HT-29 (cell line): Measurements from ENCODE around the gene SECISBP2. TPM values are rescaled to one million over a fixed set of nuclear protein-coding genes. Genes with fewer than 3 reads are reported as not detected.

ENCODE experiments used
- DNase-seq: peaks from one replicate; pipeline ENCODE4 v3.0.0-alpha.2; 2015; ENCODE audit warnings: low spot score
- total RNA-seq: library from RNA; depleted of rRNA; stranded (reverse); fragments of >200 nt; shearing (Covaris generic); gene quantifications from 2 replicates; pipeline ENCODE4 v1.2.3, GENCODE V29; 2014

The SECISBP2 gene
- total RNA-seq, 1 experiment from 2014 or later, result 29.2 TPM

GRCh38 chr9:89346696-89347095 lies 28.4 kb downstream of the SECISBP2 start:
- no peak for DNase-seq

GRCh38 chr9:89347651-89348050 lies 29.4 kb downstream of the SECISBP2 start:
- no peak for DNase-seq

GRCh38 chr9:89349607-89350006 lies 31.3 kb downstream of the SECISBP2 start:
- no peak for DNase-seq

GRCh38 chr9:89350988-89351557 lies 32.8 kb downstream of the SECISBP2 start:
- no peak for DNase-seq

GRCh38 chr9:89351584-89352300 lies 33.4 kb downstream of the SECISBP2 start:
- no peak for DNase-seq

GRCh38 chr9:89352451-89352850 lies 34.2 kb downstream of the SECISBP2 start:
- no peak for DNase-seq

- DNase-seq, result no peak
Observed at GRCh38 chr9:89352874-89353649, 34.8 kb downstream of the SECISBP2 start.

GRCh38 chr9:89353989-89354388 lies 35.7 kb downstream of the SECISBP2 start:
- DNase-seq, result no peak

- no peak for DNase-seq
Observed at GRCh38 chr9:89354471-89354870, 36.2 kb downstream of the SECISBP2 start.

- no peak for DNase-seq
Observed at GRCh38 chr9:89356782-89357181, 38.5 kb downstream of the SECISBP2 start.

GRCh38 chr9:89357331-89358197 lies 39.3 kb downstream of the SECISBP2 start:
- DNase-seq, result no peak

- no peak for DNase-seq
Observed at GRCh38 chr9:89358376-89358916, 40.1 kb downstream of the SECISBP2 start.

- DNase-seq, result no peak
Observed at GRCh38 chr9:89358985-89359384, 40.7 kb downstream of the SECISBP2 start.

- DNase-seq, result no peak
Observed at GRCh38 chr9:89359751-89360261, 41.5 kb downstream of the SECISBP2 start.

- no peak for DNase-seq
Observed at GRCh38 chr9:89360465-89360864, 42.2 kb downstream of the SECISBP2 start.

- DNase-seq, result no peak
Observed at GRCh38 chr9:89361031-89361430, 42.7 kb downstream of the SECISBP2 start.

GRCh38 chr9:89361816-89362646 lies 43.7 kb downstream of the SECISBP2 start:
- no peak for DNase-seq

GRCh38 chr9:89362647-89363310 lies 44.5 kb downstream of the SECISBP2 start:
- no peak for DNase-seq

- no peak for DNase-seq
Observed at GRCh38 chr9:89363311-89363670, 45.0 kb downstream of the SECISBP2 start.
